A549 (cell line): ENCODE data around the gene USP6NL.

Source experiments
- BHLHE40 ChIP-seq: IDR thresholded peaks from 2 replicates; pipeline ENCODE4 v1.6.1; 2012; ENCODE audit warnings: low read depth, low read length, inconsistent platforms
- CEBPB ChIP-seq, 2 experiments: fragments of >200 bp in 1 of 2; sonication (Bioruptor Twin) in 1 of 2; formaldehyde crosslinking in 1 of 2; IDR thresholded peaks; 2 replicates each; pipeline ENCODE4 v1.6.1; 2012 to 2016
- CTCF ChIP-seq: fragments of >200 bp; sonication (Bioruptor Twin); formaldehyde crosslinking; IDR thresholded peaks from 3 replicates; pipeline ENCODE4 v1.5.1; 2016
- EP300 ChIP-seq, 2 experiments: fragments of >200 bp; sonication (Bioruptor Twin); formaldehyde crosslinking; IDR thresholded peaks; 2 replicates in 1 of 2; 3 replicates in 1 of 2; pipeline ENCODE4 v1.6.1; 2016 to 2017
- HEYL ChIP-seq: fragments of 250-450 bp; sonication (Bioruptor Pico); IDR thresholded peaks from 2 replicates; pipeline ENCODE4 v1.8.0; 2021; ENCODE audit warnings: mild to moderate bottlenecking, moderate library complexity
- POLR2A ChIP-seq: IDR thresholded peaks from 2 replicates; pipeline ENCODE4 v1.6.1; 2012; ENCODE audit warnings: mild to moderate bottlenecking, low read length
- RFX5 ChIP-seq: fragments of 450-650 bp; IDR thresholded peaks from 2 replicates; pipeline ENCODE4 v1.7.1; 2014; ENCODE audit warnings: antibody characterized with exemption, mild to moderate bottlenecking, moderate library complexity
- TP53 ChIP-seq: fragments of 250-450 bp; sonication (Bioruptor Pico); IDR thresholded peaks from 2 replicates; pipeline ENCODE4 v1.5.0; 2021; ENCODE audit warnings: mild to moderate bottlenecking, moderate library complexity

- TF ChIP-seq TP53 (CRISPR knock-in tag) (no peak), CTCF (no peak), POLR2A (no peak), BHLHE40 (no peak), EP300 (IDR thresholded peaks at IDR 0.05) (no peak), CEBPB (IDR thresholded peaks at IDR 0.05) (no peak), RFX5 (no peak), HEYL (no peak)
Observed at GRCh38 chr10:11533328-11533781, 78.1 kb downstream of the USP6NL start.
